NB4 (cell line): Measurements from ENCODE around the gene MPC1.

Experiments used
- DNase-seq: peaks from one replicate; pipeline ENCODE4 v3.0.0; 2010; ENCODE audit warnings: low read depth
- H3K4me3 ChIP-seq: one replicate; pipeline ENCODE4 v1.5.1; 2011; ENCODE audit warnings: mild to moderate bottlenecking, low read depth, low read length, moderate library complexity
- MYC ChIP-seq: IDR thresholded peaks from 2 replicates; pipeline ENCODE4 v1.6.1; 2011; ENCODE audit warnings: low read depth, low read length
- POLR2A ChIP-seq: IDR thresholded peaks from 2 replicates; pipeline ENCODE4 v1.6.1; 2011; ENCODE audit warnings: mild to moderate bottlenecking; ENCODE audit not compliant: insufficient read length; ENCODE audit errors: extremely low read depth
- TF ChIP-seq, protein P1 (sequence below): IDR thresholded peaks from one replicate; pipeline ENCODE4 v1.5.1; 2012; ENCODE audit warnings: low read depth, low read length
- TF ChIP-seq, protein P2 (sequence below): IDR thresholded peaks from 2 replicates; pipeline ENCODE4 v1.6.1; 2011; ENCODE audit warnings: low read depth, low read length

MPC1 gene

DNA sequence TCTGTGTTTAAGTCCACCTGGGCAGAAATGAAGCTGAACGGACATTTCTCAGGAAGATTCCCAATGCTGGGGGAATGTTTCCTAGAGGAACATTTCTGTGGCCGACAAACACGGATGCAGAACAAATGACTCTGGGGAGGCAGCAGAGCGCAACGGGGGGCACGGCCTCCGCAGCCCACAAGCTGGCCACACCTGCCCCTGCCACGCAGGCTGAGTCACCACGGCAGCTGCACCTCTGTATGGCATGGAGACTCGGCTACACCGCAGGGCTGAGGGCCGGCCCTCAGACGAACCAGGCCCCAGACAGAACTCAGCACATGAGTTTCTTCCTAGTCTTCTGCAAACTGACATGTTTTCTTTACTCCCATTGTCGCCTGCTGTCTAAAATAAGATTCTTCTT is 64.5 kb downstream of the MPC1 start:
- H3K4me3 ChIP-seq, result no peak overlapping the region
- TF ChIP-seq MYC (no peak), POLR2A (no peak)
- TF ChIP-seq, protein P1, sequence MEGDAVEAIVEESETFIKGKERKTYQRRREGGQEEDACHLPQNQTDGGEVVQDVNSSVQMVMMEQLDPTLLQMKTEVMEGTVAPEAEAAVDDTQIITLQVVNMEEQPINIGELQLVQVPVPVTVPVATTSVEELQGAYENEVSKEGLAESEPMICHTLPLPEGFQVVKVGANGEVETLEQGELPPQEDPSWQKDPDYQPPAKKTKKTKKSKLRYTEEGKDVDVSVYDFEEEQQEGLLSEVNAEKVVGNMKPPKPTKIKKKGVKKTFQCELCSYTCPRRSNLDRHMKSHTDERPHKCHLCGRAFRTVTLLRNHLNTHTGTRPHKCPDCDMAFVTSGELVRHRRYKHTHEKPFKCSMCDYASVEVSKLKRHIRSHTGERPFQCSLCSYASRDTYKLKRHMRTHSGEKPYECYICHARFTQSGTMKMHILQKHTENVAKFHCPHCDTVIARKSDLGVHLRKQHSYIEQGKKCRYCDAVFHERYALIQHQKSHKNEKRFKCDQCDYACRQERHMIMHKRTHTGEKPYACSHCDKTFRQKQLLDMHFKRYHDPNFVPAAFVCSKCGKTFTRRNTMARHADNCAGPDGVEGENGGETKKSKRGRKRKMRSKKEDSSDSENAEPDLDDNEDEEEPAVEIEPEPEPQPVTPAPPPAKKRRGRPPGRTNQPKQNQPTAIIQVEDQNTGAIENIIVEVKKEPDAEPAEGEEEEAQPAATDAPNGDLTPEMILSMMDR, result no peak
- TF ChIP-seq, protein P2, sequence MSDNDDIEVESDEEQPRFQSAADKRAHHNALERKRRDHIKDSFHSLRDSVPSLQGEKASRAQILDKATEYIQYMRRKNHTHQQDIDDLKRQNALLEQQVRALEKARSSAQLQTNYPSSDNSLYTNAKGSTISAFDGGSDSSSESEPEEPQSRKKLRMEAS, result no peak
- DNase-seq, result no peak

DNA sequence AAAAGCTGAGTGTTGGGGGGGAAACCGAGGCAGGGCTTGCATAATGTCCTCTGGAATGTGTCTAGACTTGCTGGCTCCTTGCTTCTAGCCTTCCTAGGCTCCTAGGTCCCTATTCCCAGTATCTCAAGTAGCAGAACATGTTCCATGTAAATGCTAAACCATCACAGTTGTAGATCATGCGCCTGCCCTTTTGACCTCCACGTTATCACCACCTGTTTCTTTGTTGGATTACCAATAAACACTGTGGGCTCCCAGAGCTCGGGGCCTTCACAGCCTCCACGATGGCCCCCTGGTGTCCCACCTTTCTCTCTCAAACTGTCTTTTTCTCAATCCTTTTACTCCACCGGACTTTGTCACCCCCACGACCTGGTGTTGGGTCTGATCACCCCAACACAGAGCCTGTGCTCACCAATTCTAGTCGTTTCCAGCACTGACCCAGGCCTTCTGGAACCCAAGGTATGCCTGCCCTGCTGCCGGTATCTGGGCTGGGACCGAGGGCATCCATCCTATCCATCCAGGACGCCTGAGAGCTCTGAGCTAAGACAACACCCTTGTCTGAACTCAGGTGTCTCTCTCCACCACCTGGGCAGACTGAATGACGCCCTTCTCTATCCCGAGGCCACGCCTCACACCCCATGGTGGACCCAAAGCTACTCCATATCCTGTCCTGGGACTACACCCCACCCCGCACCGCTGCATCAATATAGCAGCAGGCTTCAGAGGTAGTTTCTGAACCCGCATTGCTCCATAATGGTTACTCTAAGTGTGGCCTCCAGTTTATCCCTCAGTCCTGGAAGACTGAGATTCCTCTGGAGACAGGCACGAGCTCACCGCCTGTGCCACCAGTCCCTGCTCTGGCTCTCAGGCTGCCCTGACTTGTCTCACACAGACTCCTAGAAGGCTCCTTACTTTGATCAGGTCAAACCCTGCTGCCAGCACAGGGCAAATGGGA is 65.2 kb downstream of the MPC1 start:
- TF ChIP-seq POLR2A (no peak), MYC (no peak)
- TF ChIP-seq, protein P1, result no peak
- TF ChIP-seq, protein P2, result no peak
- no peak overlapping the region for H3K4me3 ChIP-seq
- DNase-seq, result no peak

DNA sequence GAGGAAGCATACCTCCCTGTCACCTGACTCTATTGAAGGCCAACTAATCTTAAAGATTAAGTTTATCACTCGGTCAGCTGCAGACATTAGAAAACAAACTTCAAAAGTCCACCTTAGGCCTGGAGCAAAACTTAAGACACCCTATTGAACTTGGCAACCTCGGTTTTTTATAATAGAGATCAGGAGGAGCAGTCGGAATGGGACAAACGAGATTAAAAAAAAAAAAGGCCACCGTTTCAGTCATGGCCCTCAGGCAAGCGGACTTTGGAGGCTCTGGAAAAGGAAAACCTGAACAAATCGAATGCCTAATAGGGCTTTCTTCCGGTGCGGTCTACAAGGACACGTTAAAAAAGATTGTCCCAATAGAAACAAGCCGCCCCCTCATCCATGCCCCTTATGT is 67.3 kb downstream of the MPC1 start:
- TF ChIP-seq, protein P1, result no peak
- TF ChIP-seq, protein P2, result no peak
- TF ChIP-seq MYC (no peak), POLR2A (no peak)

More for the DNA sequence above, 67.3 kb downstream of the MPC1 start:
- no peak overlapping the region for H3K4me3 ChIP-seq
- no peak for DNase-seq
